ENCODE measurements around the gene MALRD1.

MALRD1 gene

DNA sequence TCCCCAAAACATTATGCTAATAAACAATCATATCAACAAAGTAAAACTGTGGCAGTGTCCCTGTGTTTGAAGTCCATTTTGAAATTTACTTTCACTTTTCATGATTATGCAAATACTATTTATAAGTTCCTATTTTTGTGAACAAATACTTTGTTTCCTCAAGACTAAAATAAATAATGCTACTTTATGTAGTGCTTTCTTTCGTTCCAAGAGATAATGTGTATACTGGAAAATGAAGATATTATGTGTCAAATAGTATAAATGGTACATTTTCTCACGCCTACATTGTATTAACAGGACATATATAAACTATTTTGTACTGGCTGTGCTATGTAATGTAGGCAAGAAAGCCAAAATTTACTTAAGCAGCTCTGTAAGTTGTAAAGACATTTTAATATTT, 136.3 kb downstream of the MALRD1 start:
- TF ChIP-seq TAF1 (IDR thresholded peaks at IDR 0.05; ENCODE audit: borderline replicate concordance, insufficient read depth, low read length) (no peak), SIN3A (IDR thresholded peaks at IDR 0.05; ENCODE audit: borderline replicate concordance, insufficient read depth, low read length) (no peak), POLR2AphosphoS5 (IDR thresholded peaks at IDR 0.05; ENCODE audit: low read depth, low read length) (no peak), FOXP2 (optimal IDR thresholded peaks at IDR 0.05; ENCODE audit: borderline replicate concordance, extremely low read depth, extremely low read length, insufficient read depth) (no peak)
- TF ChIP-seq, protein P1, sequence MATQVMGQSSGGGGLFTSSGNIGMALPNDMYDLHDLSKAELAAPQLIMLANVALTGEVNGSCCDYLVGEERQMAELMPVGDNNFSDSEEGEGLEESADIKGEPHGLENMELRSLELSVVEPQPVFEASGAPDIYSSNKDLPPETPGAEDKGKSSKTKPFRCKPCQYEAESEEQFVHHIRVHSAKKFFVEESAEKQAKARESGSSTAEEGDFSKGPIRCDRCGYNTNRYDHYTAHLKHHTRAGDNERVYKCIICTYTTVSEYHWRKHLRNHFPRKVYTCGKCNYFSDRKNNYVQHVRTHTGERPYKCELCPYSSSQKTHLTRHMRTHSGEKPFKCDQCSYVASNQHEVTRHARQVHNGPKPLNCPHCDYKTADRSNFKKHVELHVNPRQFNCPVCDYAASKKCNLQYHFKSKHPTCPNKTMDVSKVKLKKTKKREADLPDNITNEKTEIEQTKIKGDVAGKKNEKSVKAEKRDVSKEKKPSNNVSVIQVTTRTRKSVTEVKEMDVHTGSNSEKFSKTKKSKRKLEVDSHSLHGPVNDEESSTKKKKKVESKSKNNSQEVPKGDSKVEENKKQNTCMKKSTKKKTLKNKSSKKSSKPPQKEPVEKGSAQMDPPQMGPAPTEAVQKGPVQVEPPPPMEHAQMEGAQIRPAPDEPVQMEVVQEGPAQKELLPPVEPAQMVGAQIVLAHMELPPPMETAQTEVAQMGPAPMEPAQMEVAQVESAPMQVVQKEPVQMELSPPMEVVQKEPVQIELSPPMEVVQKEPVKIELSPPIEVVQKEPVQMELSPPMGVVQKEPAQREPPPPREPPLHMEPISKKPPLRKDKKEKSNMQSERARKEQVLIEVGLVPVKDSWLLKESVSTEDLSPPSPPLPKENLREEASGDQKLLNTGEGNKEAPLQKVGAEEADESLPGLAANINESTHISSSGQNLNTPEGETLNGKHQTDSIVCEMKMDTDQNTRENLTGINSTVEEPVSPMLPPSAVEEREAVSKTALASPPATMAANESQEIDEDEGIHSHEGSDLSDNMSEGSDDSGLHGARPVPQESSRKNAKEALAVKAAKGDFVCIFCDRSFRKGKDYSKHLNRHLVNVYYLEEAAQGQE (IDR thresholded peaks at IDR 0.05; ENCODE audit: insufficient read depth in 1 of 2, low read depth in 2 of 2, low read length in 2 of 2): no peak

DNA sequence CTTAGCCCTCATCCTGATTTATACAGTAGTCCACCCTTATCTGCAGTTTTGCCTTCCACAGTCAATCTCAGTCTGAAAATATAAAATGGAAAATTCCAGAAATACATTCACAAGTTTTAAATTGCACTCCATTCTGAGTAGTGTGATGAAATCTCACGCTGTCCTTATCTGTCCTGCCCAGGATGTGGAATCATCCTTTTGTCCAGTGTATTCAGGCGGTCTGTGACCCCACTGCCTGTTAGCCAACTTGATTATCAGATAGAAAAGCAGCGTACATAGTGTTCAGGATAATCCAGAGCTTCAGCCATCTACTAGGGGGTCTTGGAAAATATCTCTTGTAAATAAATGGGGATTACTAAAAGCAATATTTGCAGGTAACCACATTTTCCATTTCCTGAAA, 146.3 kb downstream of the MALRD1 start:
- TF ChIP-seq, protein P1 (IDR thresholded peaks at IDR 0.05; ENCODE audit: insufficient read depth in 1 of 2, low read depth in 2 of 2, low read length in 2 of 2): no peak
- no peak for TF ChIP-seq POLR2AphosphoS5 (IDR thresholded peaks at IDR 0.05; ENCODE audit: low read depth, low read length)
- no peak for TF ChIP-seq FOXP2 (optimal IDR thresholded peaks at IDR 0.05; ENCODE audit: borderline replicate concordance, extremely low read depth, extremely low read length, insufficient read depth)

DNA sequence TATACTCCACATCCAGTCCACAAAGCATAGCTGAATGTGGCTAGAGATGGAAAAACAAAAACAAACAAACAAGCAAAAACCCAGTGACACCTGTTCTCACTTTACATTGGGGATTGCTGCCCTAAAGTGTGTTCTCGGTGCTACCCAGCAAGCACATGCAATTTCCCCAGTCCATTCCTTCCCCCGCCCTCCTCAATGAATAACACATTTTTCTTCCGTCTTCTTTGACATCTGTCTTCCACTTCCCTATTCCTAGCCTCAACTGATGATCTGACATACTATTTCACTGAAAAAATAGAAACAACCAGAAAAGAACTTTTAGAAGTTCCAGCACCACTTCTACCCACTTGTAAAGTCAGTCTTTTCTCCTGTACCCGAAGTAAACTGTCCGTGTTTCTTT, 147.1 kb downstream of the MALRD1 start:
- TF ChIP-seq SIN3A (IDR thresholded peaks at IDR 0.05; ENCODE audit: borderline replicate concordance, insufficient read depth, low read length): no peak
- TF ChIP-seq TAF1 (IDR thresholded peaks at IDR 0.05; ENCODE audit: borderline replicate concordance, insufficient read depth, low read length): no peak
- no peak for TF ChIP-seq FOXP2 (optimal IDR thresholded peaks at IDR 0.05; ENCODE audit: borderline replicate concordance, extremely low read depth, extremely low read length, insufficient read depth)
- no peak for TF ChIP-seq POLR2AphosphoS5 (IDR thresholded peaks at IDR 0.05; ENCODE audit: low read depth, low read length)
- TF ChIP-seq, protein P1 (IDR thresholded peaks at IDR 0.05; ENCODE audit: insufficient read depth in 1 of 2, low read depth in 2 of 2, low read length in 2 of 2): no peak

DNA sequence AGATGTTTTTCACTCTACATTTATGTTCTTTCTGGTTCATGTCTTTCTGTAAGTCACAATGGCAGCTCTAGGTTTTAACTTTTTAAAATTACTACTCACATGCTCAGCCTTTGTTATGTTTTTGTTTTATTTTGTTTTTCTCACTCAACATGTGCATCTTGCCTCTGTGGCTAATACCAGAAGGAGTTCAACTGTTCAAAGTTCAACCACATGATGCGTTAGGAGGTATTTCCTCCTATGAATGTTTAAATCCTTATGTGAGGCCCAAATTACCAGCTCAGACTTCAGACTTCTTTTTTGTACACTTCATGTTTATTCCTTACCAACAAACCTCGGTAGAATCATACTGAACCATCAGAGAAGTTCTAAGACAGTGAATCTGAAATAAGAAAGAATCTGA, 151.6 kb downstream of the MALRD1 start:
- TF ChIP-seq POLR2AphosphoS5 (IDR thresholded peaks at IDR 0.05; ENCODE audit: low read depth, low read length): no peak
- TF ChIP-seq, protein P1 (IDR thresholded peaks at IDR 0.05; ENCODE audit: insufficient read depth in 1 of 2, low read depth in 2 of 2, low read length in 2 of 2): no peak
- TF ChIP-seq TAF1 (IDR thresholded peaks at IDR 0.05; ENCODE audit: borderline replicate concordance, insufficient read depth, low read length): no peak
- TF ChIP-seq FOXP2 (optimal IDR thresholded peaks at IDR 0.05; ENCODE audit: borderline replicate concordance, extremely low read depth, extremely low read length, insufficient read depth): no peak
- no peak for TF ChIP-seq SIN3A (IDR thresholded peaks at IDR 0.05; ENCODE audit: borderline replicate concordance, insufficient read depth, low read length)

DNA sequence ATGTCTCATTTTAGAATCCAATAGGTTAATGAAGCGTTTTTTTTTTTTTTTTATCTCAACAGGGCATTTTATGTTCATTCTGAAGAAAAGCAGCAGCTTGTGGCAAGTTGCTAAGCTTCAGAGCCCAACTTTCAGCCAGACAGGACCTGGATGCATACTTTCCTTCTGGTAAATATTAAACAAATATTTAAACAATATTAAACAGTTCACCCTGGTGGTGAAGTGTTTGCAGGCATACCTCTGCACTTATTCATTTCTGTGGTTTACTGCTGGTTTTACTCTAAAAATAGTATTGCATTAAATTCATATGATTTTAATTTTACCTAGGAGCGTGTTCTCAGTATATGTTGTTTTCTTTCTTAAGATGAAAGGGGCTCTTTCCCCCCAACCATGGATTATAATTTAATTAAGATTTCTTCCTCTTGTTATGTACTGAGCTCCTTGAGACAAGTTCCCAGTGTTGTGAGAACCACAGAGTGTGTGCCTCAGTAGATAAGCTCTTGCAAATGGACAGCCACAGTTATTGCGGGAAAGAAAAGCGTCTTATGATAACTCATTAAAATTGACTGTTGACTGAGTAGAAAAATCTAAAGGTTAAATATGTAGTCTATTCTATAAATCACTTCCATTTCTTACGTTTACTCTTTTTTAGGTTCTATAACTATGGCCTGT, 155.8 kb downstream of the MALRD1 start:
- TF ChIP-seq POLR2AphosphoS5 (IDR thresholded peaks at IDR 0.05; ENCODE audit: low read depth, low read length) (no peak), TAF1 (IDR thresholded peaks at IDR 0.05; ENCODE audit: borderline replicate concordance, insufficient read depth, low read length) (no peak), SIN3A (IDR thresholded peaks at IDR 0.05; ENCODE audit: borderline replicate concordance, insufficient read depth, low read length) (no peak), FOXP2 (optimal IDR thresholded peaks at IDR 0.05; ENCODE audit: borderline replicate concordance, extremely low read depth, extremely low read length, insufficient read depth) (no peak)
- TF ChIP-seq, protein P1 (IDR thresholded peaks at IDR 0.05; ENCODE audit: insufficient read depth in 1 of 2, low read depth in 2 of 2, low read length in 2 of 2): no peak

Data from PFSK-1 (cell line).